Measurements from ENCODE around the gene CD96.

GRCh38 chr3:111617912-111618601, 76.1 kb downstream of the CD96 start:
- TF ChIP-seq CTCF (IDR thresholded peaks at IDR 0.05) (no peak), POLR2A (IDR thresholded peaks at IDR 0.05) (no peak), POLR2AphosphoS5 (IDR thresholded peaks at IDR 0.05) (no peak)

Data from breast epithelium (tissue), 3 donors.